Endothelial cell of umbilical vein (primary cell): ENCODE measurements around the gene RPL7L1. TPM values are rescaled to one million over a fixed set of nuclear protein-coding genes. Genes with fewer than 3 reads are reported as not detected.

ENCODE experiments used
- BruUV-seq: library from RNA; stranded (reverse); fragments of 400-500 nt; replicated peaks from 2 replicates; lab custom pipeline; 2021; lab: Mats Ljungman, UMichigan
- CTCF ChIA-PET: fragments of 300-600, 350-600 bp; sonication (Branson Sonifier 250); formaldehyde crosslinking; loops from one replicate; lab custom pipeline; 2021; ENCODE audit warnings: antibody characterized with exemption, inconsistent platforms; lab: Charles Lee
- POLR2A ChIA-PET: fragments of 300-600, 350-600 bp; sonication (Branson Sonifier 250); formaldehyde crosslinking; loops from one replicate; lab custom pipeline; 2021; ENCODE audit warnings: antibody characterized with exemption, inconsistent platforms; lab: Charles Lee
- DNase-seq: peaks from one replicate; pipeline ENCODE4 v3.0.0-alpha.2; 2011; ENCODE audit warnings: low read depth, low spot score
- FAIRE-seq: peaks from 2 replicates; lab custom pipeline; 2011; peaks lifted over from hg19 to GRCh38; lab: Jason Lieb, UNC
- H2AFZ ChIP-seq: 2 replicates; pipeline ENCODE4 v1.6.0; 2012; ENCODE audit warnings: low read depth, low read length, control low read depth, inconsistent platforms
- H3K27ac ChIP-seq: 2 replicates; pipeline ENCODE4 v1.5.1; 2011; ENCODE audit warnings: low read depth, mild to moderate bottlenecking, control low read depth, low read length, moderate library complexity; ENCODE audit not compliant: insufficient read depth
- H3K27me3 ChIP-seq, 2 experiments: 2 replicates each; pipeline versions ENCODE4 v1.6.0 to v1.6.1; 2011; ENCODE audit warnings: low read length in 2 of 2, mixed read lengths in 1 of 2; ENCODE audit not compliant: control insufficient read depth in 2 of 2, insufficient read depth in 2 of 2
- H3K36me3 ChIP-seq, 2 experiments: 2 replicates in 1 of 2; 3 replicates in 1 of 2; pipeline ENCODE4 v1.5.1; 2011; ENCODE audit warnings: low read length in 2 of 2, mild to moderate bottlenecking in 1 of 2, moderate library complexity in 1 of 2; ENCODE audit not compliant: control insufficient read depth in 2 of 2, insufficient read depth in 2 of 2; ENCODE audit errors: extremely low read depth in 1 of 2
- H3K4me1 ChIP-seq: 3 replicates; pipeline ENCODE4 v1.5.1; 2011; ENCODE audit warnings: mild to moderate bottlenecking, low read length; ENCODE audit not compliant: control insufficient read depth, insufficient read depth; ENCODE audit errors: extremely low read depth
- H3K4me2 ChIP-seq: 2 replicates; pipeline ENCODE4 v1.6.1; 2011; ENCODE audit warnings: low read length, control low read depth, mixed read lengths; ENCODE audit not compliant: insufficient read depth
- H3K4me3 ChIP-seq, 3 experiments: fragments of 200-600 bp in 1 of 3; sonication (generic), shearing (Covaris generic) in 1 of 3; replicated peaks in 1 of 3; 2 replicates each; pipeline ENCODE4 v1.5.1; 2011 to 2016; ENCODE audit warnings: control low read depth in 3 of 3, low read length in 3 of 3, mild to moderate bottlenecking in 2 of 3, inconsistent platforms in 1 of 3, low read depth in 1 of 3, moderate library complexity in 1 of 3; ENCODE audit not compliant: insufficient read depth in 1 of 3
- H3K79me2 ChIP-seq: 2 replicates; pipeline ENCODE4 v1.6.0; 2012; ENCODE audit warnings: low read length, inconsistent platforms; ENCODE audit not compliant: control insufficient read depth, insufficient read depth
- H3K9ac ChIP-seq: replicated peaks from 2 replicates; pipeline ENCODE3; 2011; ENCODE audit warnings: low read length, control low read depth; ENCODE audit not compliant: insufficient read depth; ENCODE audit errors: extremely low read depth
- H3K9me1 ChIP-seq: replicated peaks from 3 replicates; pipeline ENCODE4 v1.6.0; 2011; ENCODE audit warnings: mild to moderate bottlenecking, low read length; ENCODE audit not compliant: control insufficient read depth, insufficient read depth; ENCODE audit errors: extremely low read depth
- H3K9me3 ChIP-seq: replicated peaks from 2 replicates; pipeline ENCODE4 v1.5.1; 2012; ENCODE audit warnings: low read length, inconsistent platforms; ENCODE audit not compliant: control insufficient read depth, insufficient read depth
- H4K20me1 ChIP-seq: replicated peaks from 2 replicates; pipeline ENCODE3; 2011; ENCODE audit warnings: mild to moderate bottlenecking, low read length; ENCODE audit not compliant: control insufficient read depth, insufficient read depth; ENCODE audit errors: extremely low read depth
- CTCF ChIP-seq, 2 donors: IDR thresholded peaks; 1 replicate in 1 of 2; 2 replicates in 1 of 2; pipeline ENCODE4 v1.5.1; 2011; ENCODE audit warnings: low read length in 2 of 2, mild to moderate bottlenecking in 2 of 2, moderate library complexity in 2 of 2, control low read depth in 1 of 2, inconsistent platforms in 1 of 2, low read depth in 1 of 2; ENCODE audit not compliant: insufficient read depth in 1 of 2; ENCODE audit errors: extremely low read depth in 1 of 2
- EZH2 ChIP-seq: IDR thresholded peaks from 2 replicates; pipeline ENCODE4 v1.6.1; 2012; ENCODE audit warnings: borderline replicate concordance, low read depth, mild to moderate bottlenecking, moderate library complexity, low read length, inconsistent platforms; ENCODE audit not compliant: severe bottlenecking
- FOS ChIP-seq: IDR thresholded peaks from 2 replicates; pipeline ENCODE4 v1.6.1; 2011; ENCODE audit warnings: mild to moderate bottlenecking, low read length, moderate library complexity, borderline replicate concordance; ENCODE audit not compliant: insufficient read depth
- GATA2 ChIP-seq: IDR thresholded peaks from 2 replicates; pipeline ENCODE4 v1.7.0; 2011; ENCODE audit warnings: low read depth, mild to moderate bottlenecking, moderate library complexity, mixed read lengths, low read length; ENCODE audit not compliant: insufficient read length, insufficient read depth
- JUN ChIP-seq: IDR thresholded peaks from 2 replicates; pipeline ENCODE4 v1.6.1; 2011; ENCODE audit warnings: borderline replicate concordance, low read depth; ENCODE audit not compliant: insufficient read length, insufficient read depth
- MAX ChIP-seq: IDR thresholded peaks from 2 replicates; pipeline ENCODE4 v1.6.1; 2011; ENCODE audit not compliant: insufficient read depth, insufficient read length
- MYC ChIP-seq: IDR thresholded peaks from one replicate; pipeline ENCODE4 v1.6.1; 2011; ENCODE audit warnings: mild to moderate bottlenecking, low read depth, low read length
- POLR2A ChIP-seq: IDR thresholded peaks from 2 replicates; pipeline ENCODE4 v1.6.1; 2012; ENCODE audit warnings: low read depth, mild to moderate bottlenecking, control low read depth, low read length
- POLR2AphosphoS5 ChIP-seq: IDR thresholded peaks from 2 replicates; pipeline ENCODE4 v1.6.1; 2012; ENCODE audit warnings: low read depth, mild to moderate bottlenecking, control low read depth, low read length, moderate library complexity; ENCODE audit not compliant: insufficient read depth
- dilution Hi-C: fragments of 300-500 bp; cut with MboI; formaldehyde crosslinking; loops from one replicate; pipeline ENCODE4 v1.15.0; 2019; ENCODE audit warnings: low sequenced_read_pairs; ENCODE audit not compliant: extremely low pct_ligation_motif_present
- intact Hi-C: fragments of 100-400 bp; cut with micrococcal nuclease; formaldehyde crosslinking; loops from one replicate; pipeline ENCODE4 v1.10.0; 2022
- polyA plus RNA-seq, 4 experiments: library from polyadenylated mRNA; depleted of rRNA in 3 of 4; stranded (reverse) in 3 of 4; unstranded in 1 of 4; fragments of >200 nt; gene quantifications; 2 replicates each; pipeline versions ENCODE4 v1.2.1 to v1.2.3, GENCODE V29; 2011 to 2012; ENCODE audit warnings: missing spikeins in 1 of 4
- total RNA-seq: library from RNA; stranded (reverse); gene quantifications from 2 replicates; pipeline ENCODE4 v1.2.3, GENCODE V29; 2021

Gene RPL7L1
- total and polyA plus RNA-seq, 2 donors (not counting 3 experiments of a cell fraction or from before 2014, with no cell fraction given), result 36.9 to 103 TPM

DNA sequence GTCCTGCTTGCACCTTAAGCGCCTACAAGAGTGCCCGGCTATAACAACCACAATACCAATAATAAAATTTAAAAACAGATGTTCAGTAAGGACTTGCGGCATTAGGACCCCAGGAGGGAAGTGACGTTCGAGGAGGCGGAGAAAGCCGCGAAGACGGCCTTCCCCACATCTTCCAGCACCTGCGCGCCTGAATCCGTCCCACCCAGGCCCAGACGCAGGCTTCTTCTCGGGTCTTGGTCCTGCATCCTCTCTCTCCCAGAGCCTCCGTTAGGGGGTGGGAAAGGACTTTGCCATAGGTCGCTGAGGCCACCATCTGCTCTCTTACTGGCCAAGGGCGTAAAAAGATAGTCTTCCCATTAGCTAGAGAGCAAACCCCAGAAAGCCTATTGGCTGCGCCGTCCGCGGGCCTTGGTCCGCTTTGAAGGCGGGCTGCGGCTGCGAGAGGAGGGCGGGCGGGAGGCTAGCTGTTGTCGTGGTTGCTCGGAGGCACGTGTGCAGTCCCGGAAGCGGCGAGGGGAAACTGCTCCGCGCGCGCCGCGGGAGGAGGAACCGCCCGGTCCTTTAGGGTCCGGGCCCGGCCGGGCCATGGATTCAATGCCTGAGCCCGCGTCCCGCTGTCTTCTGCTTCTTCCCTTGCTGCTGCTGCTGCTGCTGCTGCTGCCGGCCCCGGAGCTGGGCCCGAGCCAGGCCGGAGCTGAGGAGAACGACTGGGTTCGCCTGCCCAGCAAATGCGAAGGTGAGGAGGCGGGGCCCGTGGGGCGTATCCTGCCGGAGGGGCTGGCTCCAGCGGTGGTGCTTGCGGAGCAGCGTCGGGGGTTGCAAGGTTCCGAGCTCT is 49.8 kb downstream of the RPL7L1 start, which contains the start of gene CNPY3:
Gene CNPY3, plus strand, starts transcription at position 495 of the 835 bp plus-strand sequence. Its CDS starts 91 bp downstream, at position 586.
- Histone ChIP-seq H3K9me1 (no peaks in the 10 kb centered on the region), H3K27me3 (peaks cover 0 to 3% of the 10 kb centered on the region in 2 experiments), H3K36me3 (no peaks in the 10 kb centered on the region), H3K4me2 (peak within 1 kb of the TSS; percentile 99), H3K4me1 (peaks cover 17% of the 10 kb centered on the region), H3K9me3 (no peaks in the 10 kb centered on the region), H3K9ac (peak within 1 kb of the TSS; percentile 87), H4K20me1 (no peaks in the 10 kb centered on the region), H3K27ac (peak within 1 kb of the TSS; percentile 95), H3K4me3 (peak within 1 kb of the TSS; percentile 54 to 94 (median 85)), H3K79me2 (peaks cover 33% of the 10 kb centered on the region), H2AFZ (peak within 1 kb of the TSS; percentile 91)
- TSS peak; percentile 31 for BruUV-seq
- TF ChIP-seq FOS, result no peak
- TF ChIP-seq GATA2, result no peak
- TF ChIP-seq POLR2AphosphoS5, result peak; percentile 43
- peak; percentile 65 for TF ChIP-seq EZH2
- peak; percentile 91 for TF ChIP-seq MYC
- TF ChIP-seq JUN, result no peak
- TF ChIP-seq POLR2A, result no peak
- peak; percentile 90 for TF ChIP-seq MAX
- peak in 1 of 2 donors; percentile 7 for TF ChIP-seq CTCF (IDR thresholded peaks at IDR 0.05; ENCODE audit: extremely low read depth in 1 of 2, insufficient read depth in 1 of 2, low read depth in 1 of 2, low read length in 2 of 2)
- FAIRE-seq, result peak; percentile 94
- peak; percentile 98 for DNase-seq
- dilution Hi-C loops (no loop called here), intact Hi-C loops (loop anchor here (1.0 to 2.0 kb wide), 5 partner anchors 32 to 242 kb away; partner anchors contain the start of genes GNMT, KLC4, KLHDC3 and MRPL2)
- ChIA-PET POLR2A (interaction anchor here (0.6 to 1.2 kb wide), 3 partner anchors 36 to 423 kb away, joined by 4 read pairs; partner anchors contain the start of genes KLHDC3 and MEA1), CTCF (interaction anchor here (0.6 to 2.1 kb wide), 15 partner anchors 10 to 268 kb away, joined by 3 to 12 read pairs (median 4); partner anchors contain the start of genes KLHDC3 and PEX6)
